Mesenchymal stem cell (in vitro differentiated cells and primary cell): ENCODE results near the gene LRFN4.

Experiments
- DNase-seq: peaks from one replicate; pipeline ENCODE4 v3.0.0-alpha.2; 2013
- H2AFZ ChIP-seq: one replicate; pipeline ENCODE4 v1.6.1; 2013; ENCODE audit warnings: low read depth, mild to moderate bottlenecking, control low read depth, inconsistent platforms, low read length, moderate library complexity
- H2AK5ac ChIP-seq: 2 replicates; pipeline ENCODE4 v1.6.1; 2013; ENCODE audit warnings: low read length, moderate library complexity, mild to moderate bottlenecking, inconsistent platforms; ENCODE audit not compliant: severe bottlenecking
- H2BK120ac ChIP-seq: one replicate; pipeline ENCODE4 v1.6.1; 2013; ENCODE audit warnings: low read depth, mild to moderate bottlenecking, inconsistent platforms, low read length, moderate library complexity
- H2BK12ac ChIP-seq, 2 experiments: one replicate each; pipeline ENCODE4 v1.6.1; 2013; ENCODE audit warnings: inconsistent platforms in 2 of 2, low read length in 2 of 2, mild to moderate bottlenecking in 2 of 2, moderate library complexity in 2 of 2, control low read depth in 1 of 2
- H2BK15ac ChIP-seq: one replicate; pipeline ENCODE4 v1.6.1; 2013; ENCODE audit warnings: mild to moderate bottlenecking, low read depth, inconsistent platforms; ENCODE audit not compliant: poor library complexity, severe bottlenecking
- H2BK5ac ChIP-seq: 2 replicates; pipeline ENCODE4 v1.6.1; 2013; ENCODE audit warnings: low read depth, mild to moderate bottlenecking, low read length, control low read depth, inconsistent platforms; ENCODE audit not compliant: poor library complexity, severe bottlenecking
- H3K14ac ChIP-seq, 2 experiments: one replicate each; pipeline ENCODE4 v1.6.1; 2013; ENCODE audit warnings: inconsistent platforms in 2 of 2, low read length in 2 of 2, control low read depth in 1 of 2, mild to moderate bottlenecking in 1 of 2, moderate library complexity in 1 of 2
- H3K18ac ChIP-seq, 2 experiments: one replicate each; pipeline ENCODE4 v1.6.1; 2013; ENCODE audit warnings: inconsistent platforms in 2 of 2, low read length in 2 of 2, control low read depth in 1 of 2, low read depth in 1 of 2, mild to moderate bottlenecking in 1 of 2
- H3K23ac ChIP-seq, 2 experiments: one replicate each; pipeline ENCODE4 v1.6.1; 2013; ENCODE audit warnings: inconsistent platforms in 2 of 2, low read length in 2 of 2, mild to moderate bottlenecking in 2 of 2, moderate library complexity in 2 of 2, control low read depth in 1 of 2
- H3K27ac ChIP-seq: 2 replicates; pipeline ENCODE4 v1.5.1; 2013; ENCODE audit warnings: mild to moderate bottlenecking, moderate library complexity, low read length, control low read depth, inconsistent platforms; ENCODE audit not compliant: poor library complexity, severe bottlenecking
- H3K27me3 ChIP-seq, 2 experiments: 2 replicates each; pipeline versions ENCODE4 v1.6.1 to v1.7.0; 2013; ENCODE audit warnings: low read length in 2 of 2, mild to moderate bottlenecking in 2 of 2, moderate library complexity in 2 of 2, control low read depth in 1 of 2, inconsistent platforms in 1 of 2; ENCODE audit not compliant: control insufficient read depth in 1 of 2, insufficient read depth in 1 of 2
- H3K36me3 ChIP-seq, 2 experiments: 2 replicates each; pipeline versions ENCODE4 v1.6.1 to v1.7.0; 2013; ENCODE audit warnings: low read length in 2 of 2, control low read depth in 1 of 2, inconsistent platforms in 1 of 2, low read depth in 1 of 2, mild to moderate bottlenecking in 1 of 2; ENCODE audit not compliant: insufficient read depth in 2 of 2, control insufficient read depth in 1 of 2
- H3K4ac ChIP-seq, 2 experiments: one replicate each; pipeline ENCODE4 v1.6.1; 2013; ENCODE audit warnings: inconsistent platforms in 2 of 2, low read length in 2 of 2, mild to moderate bottlenecking in 2 of 2, moderate library complexity in 2 of 2, control low read depth in 1 of 2, low read depth in 1 of 2
- H3K4me1 ChIP-seq: 2 replicates; pipeline ENCODE4 v1.6.1; 2013; ENCODE audit warnings: low read depth, low read length, control low read depth; ENCODE audit not compliant: control insufficient read depth, insufficient read depth
- H3K4me2 ChIP-seq: 2 replicates; pipeline ENCODE4 v1.6.1; 2013; ENCODE audit warnings: low read length, mild to moderate bottlenecking, inconsistent platforms; ENCODE audit not compliant: poor library complexity, severe bottlenecking
- H3K4me3 ChIP-seq, 2 experiments: 2 replicates each; pipeline versions ENCODE4 v1.5.1 to v1.7.0; 2013; ENCODE audit warnings: low read length in 2 of 2, mild to moderate bottlenecking in 2 of 2, control low read depth in 1 of 2, low read depth in 1 of 2; ENCODE audit not compliant: insufficient read depth in 1 of 2
- H3K79me1 ChIP-seq: replicated peaks from 2 replicates; pipeline ENCODE4 v1.6.1; 2013; ENCODE audit warnings: mild to moderate bottlenecking, control low read depth, low read length, inconsistent platforms; ENCODE audit not compliant: poor library complexity, severe bottlenecking
- H3K9ac ChIP-seq: 2 replicates; pipeline ENCODE4 v1.7.0; 2013; ENCODE audit warnings: mild to moderate bottlenecking, low read length, moderate library complexity
- H3K9me3 ChIP-seq: 2 replicates; pipeline ENCODE4 v1.7.0; 2013; ENCODE audit warnings: mild to moderate bottlenecking, low read length; ENCODE audit not compliant: control insufficient read depth
- H4K8ac ChIP-seq: one replicate; pipeline ENCODE4 v1.6.1; 2013; ENCODE audit warnings: inconsistent platforms, mild to moderate bottlenecking, low read length, moderate library complexity
- H4K91ac ChIP-seq: one replicate; pipeline ENCODE4 v1.6.1; 2013; ENCODE audit warnings: mild to moderate bottlenecking, low read length, inconsistent platforms
- WGBS: methylation state at CpG from one replicate; pipeline ENCODE4 v1.1.7; 2013; ENCODE audit warnings: mixed read lengths; 5-methylcytosine and 5-hydroxymethylcytosine counted together

Gene LRFN4

DNA sequence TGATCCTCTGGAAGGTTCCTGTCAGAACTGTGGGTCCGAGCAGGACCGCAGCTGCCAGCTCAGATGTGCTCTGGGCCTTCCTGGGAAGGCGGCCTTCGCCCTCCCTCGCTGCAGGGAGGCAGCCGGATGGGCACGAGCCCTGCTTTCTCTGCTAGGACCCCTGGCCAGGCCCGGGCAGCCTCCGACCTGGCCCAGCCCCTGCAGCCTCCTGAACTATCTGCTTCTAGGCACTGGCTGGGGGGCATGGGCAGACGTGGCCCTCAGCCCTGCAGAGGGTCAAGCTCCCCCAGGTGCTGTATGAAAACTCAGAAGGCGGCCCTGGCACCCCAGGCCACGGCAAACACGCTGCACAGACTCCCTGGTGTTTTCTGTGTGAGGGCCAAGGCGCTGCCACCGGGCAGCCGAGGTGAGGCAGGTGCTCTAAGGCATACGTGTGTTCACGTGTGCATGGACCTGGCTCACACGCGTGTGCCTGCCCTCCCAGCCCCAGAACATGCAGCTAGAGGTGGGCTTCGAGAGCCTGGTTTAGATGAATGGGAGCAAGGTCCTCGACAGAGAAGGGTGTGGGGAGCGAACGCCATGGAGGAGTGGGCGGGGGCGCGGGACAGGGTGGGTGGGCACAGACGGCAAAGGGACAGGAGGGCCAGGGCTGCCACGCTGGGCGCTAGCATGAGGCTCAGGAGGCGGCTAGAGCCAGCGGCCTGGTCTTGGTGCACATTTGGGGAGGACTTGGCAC is 4.3 kb downstream of the LRFN4 start:
- H4K8ac ChIP-seq, result no peak overlapping the region
- no peak overlapping the region for H2BK120ac ChIP-seq
- H3K27ac ChIP-seq, result no peak overlapping the region
- H3K4ac ChIP-seq, result no peak overlapping the region
- no peak overlapping the region for H3K23ac ChIP-seq
- no peak for DNase-seq
- no peak overlapping the region for H2BK5ac ChIP-seq
- H3K4me2 ChIP-seq, result no peak overlapping the region
- no peak overlapping the region for H3K14ac ChIP-seq
- no peak overlapping the region for H2AK5ac ChIP-seq
- H3K18ac ChIP-seq, result no peak overlapping the region
- peaks cover 14% of the 10 kb centered on the region for H3K79me1 ChIP-seq
- H3K9me3 ChIP-seq, result no peaks in the 10 kb centered on the region
- no peak overlapping the region for H3K4me3 ChIP-seq
- no peak overlapping the region for H2BK12ac ChIP-seq
- 96% methylated on average over 32 of the region's 32 CpGs for WGBS
- H2BK15ac ChIP-seq, result no peak overlapping the region
- H3K4me1 ChIP-seq, result peaks cover 23% of the 10 kb centered on the region
- H4K91ac ChIP-seq, result no peak overlapping the region
- H2AFZ ChIP-seq, result no peak overlapping the region
- peaks cover 0 to 71% of the 10 kb centered on the region in 2 experiments for H3K36me3 ChIP-seq
- H3K9ac ChIP-seq, result no peak overlapping the region
- no peaks in the 10 kb centered on the region for H3K27me3 ChIP-seq

DNA sequence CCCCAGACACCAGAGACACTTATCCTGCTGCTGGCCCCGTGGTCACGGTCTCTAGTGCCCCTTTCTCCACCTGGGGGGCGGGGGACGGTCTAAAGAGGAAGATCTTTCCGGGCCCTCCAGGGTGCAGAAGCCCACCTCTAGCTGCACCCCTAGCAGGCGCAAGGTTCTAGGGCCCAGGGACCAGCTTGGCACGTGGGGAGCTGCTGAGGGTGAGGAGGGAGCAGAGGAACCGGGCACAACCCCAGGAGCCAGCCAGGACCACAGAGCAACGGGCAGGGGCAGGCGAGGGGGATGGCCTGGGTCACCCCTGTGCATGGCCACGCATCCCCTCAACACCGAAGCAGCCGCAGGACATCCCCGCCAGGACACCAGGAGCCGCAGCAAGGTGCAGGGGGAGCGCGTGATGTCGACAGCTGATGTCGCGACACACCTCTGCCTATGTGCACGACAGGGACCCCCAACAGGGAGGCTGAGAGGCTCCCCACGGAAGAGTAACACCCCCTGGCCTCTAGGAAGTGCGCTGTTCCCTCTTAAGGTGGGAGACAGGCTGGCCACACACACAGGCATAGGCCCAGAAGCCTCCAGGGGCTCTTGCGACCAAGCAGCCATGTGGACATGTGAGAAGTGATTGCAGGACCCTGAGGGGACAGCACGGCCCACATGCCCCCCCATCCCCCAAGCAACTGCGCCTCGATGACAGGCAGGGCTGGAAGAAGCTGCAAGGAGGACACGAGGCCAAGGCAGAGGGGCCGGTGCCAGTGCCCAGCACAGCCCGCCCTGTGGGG is 5.1 kb downstream of the LRFN4 start:
- Histone ChIP-seq H2AFZ (no peak overlapping the region), H3K14ac (no peak overlapping the region), H2BK15ac (no peak overlapping the region), H4K91ac (no peak overlapping the region), H4K8ac (no peak overlapping the region), H3K9ac (no peak overlapping the region), H3K23ac (no peak overlapping the region), H3K4me2 (no peak overlapping the region), H2BK5ac (no peak overlapping the region), H3K4me3 (no peak overlapping the region), H3K27me3 (no peaks in the 10 kb centered on the region), H2BK12ac (no peak overlapping the region), H3K9me3 (no peaks in the 10 kb centered on the region), H3K36me3 (peaks cover 0 to 72% of the 10 kb centered on the region in 2 experiments), H3K18ac (no peak overlapping the region), H3K27ac (no peak overlapping the region), H2BK120ac (no peak overlapping the region), H2AK5ac (no peak overlapping the region), H3K79me1 (peaks cover 12% of the 10 kb centered on the region), H3K4me1 (peaks cover 24% of the 10 kb centered on the region), H3K4ac (no peak overlapping the region)
- no peak for DNase-seq
- WGBS, result 93% methylated on average over 30 of the region's 30 CpGs

DNA sequence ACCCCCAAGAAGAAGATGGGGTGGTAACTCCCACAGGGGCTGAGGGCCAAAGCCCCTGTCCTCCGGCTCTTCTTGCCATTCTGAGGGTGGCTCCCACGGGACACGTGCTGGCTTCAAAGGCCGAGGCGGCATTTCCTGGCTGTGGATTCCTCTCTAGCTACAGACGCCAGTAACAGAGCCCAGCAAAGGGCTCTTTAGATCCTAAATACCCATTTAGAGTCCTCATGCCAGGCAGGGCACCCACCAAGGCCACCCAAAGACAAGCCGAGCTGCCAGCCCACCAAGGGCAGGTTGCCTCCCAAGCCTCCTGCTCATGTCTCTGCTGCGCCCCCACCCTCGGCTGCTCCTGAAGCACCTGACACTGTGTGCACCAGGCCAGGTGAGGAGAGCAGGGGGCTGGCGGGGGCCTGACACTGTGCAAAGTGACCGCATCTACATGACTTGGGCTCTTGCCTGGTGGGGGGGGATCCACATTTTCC is 5.7 kb downstream of the LRFN4 start:
- Histone ChIP-seq H3K4me2 (no peak overlapping the region), H3K27me3 (no peaks in the 10 kb centered on the region), H2AFZ (no peak overlapping the region), H3K36me3 (peaks cover 0 to 75% of the 10 kb centered on the region in 2 experiments), H3K9me3 (no peaks in the 10 kb centered on the region), H3K18ac (no peak overlapping the region), H3K79me1 (peaks cover 12% of the 10 kb centered on the region), H3K4me3 (no peak overlapping the region), H2AK5ac (no peak overlapping the region), H3K4ac (no peak overlapping the region), H3K4me1 (peaks cover 21% of the 10 kb centered on the region), H3K27ac (no peak overlapping the region), H3K23ac (no peak overlapping the region), H2BK5ac (no peak overlapping the region), H4K91ac (no peak overlapping the region), H2BK12ac (no peak overlapping the region), H3K9ac (no peak overlapping the region), H3K14ac (no peak overlapping the region), H2BK120ac (no peak overlapping the region), H2BK15ac (no peak overlapping the region), H4K8ac (no peak overlapping the region)
- 95% methylated on average over 11 of the region's 11 CpGs for WGBS
- DNase-seq, result no peak

DNA sequence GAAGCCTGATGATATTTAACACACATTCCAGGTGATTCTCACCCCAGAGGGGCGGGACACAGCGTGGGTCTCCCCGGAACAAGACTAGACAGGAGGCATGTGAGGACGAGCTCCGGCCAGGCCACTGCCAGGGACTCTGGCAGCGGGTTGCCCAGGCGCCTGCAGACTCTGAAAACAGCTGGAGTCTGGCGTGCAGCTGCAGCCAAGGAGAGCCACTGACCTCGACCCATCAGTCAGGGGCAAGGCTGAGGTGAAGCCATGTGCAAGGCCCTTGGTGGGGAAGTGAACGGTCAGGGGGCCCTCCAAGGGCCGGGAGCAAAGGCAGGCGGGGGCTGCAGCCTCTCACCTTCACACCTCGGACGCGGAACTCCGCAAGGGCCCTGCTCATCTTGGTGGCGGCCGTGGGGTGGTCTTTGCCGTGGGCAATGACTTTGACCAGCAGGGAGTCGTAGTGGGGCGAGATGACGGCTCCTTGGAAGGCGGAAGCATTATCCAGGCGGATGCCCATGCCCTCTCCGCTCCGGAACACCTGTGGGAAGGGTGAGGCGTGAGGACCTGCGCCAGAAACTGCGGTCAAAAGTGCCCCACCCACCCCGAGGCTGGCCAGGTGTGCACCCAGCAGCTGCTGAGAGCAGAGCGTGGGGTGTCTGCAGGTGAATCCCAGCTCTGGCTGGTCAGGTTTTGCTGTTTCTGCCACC is 6.7 kb downstream of the LRFN4 start:
- Histone ChIP-seq H4K91ac (no peak overlapping the region), H3K27me3 (no peaks in the 10 kb centered on the region), H2BK15ac (no peak overlapping the region), H3K27ac (no peak overlapping the region), H2BK120ac (no peak overlapping the region), H3K36me3 (peaks cover 4 to 69% of the 10 kb centered on the region in 2 experiments), H3K4me3 (no peak overlapping the region), H2AFZ (no peak overlapping the region), H3K4me2 (no peak overlapping the region), H2AK5ac (no peak overlapping the region), H3K79me1 (peaks cover 8% of the 10 kb centered on the region), H2BK12ac (no peak overlapping the region), H3K18ac (no peak overlapping the region), H3K23ac (no peak overlapping the region), H3K9me3 (no peaks in the 10 kb centered on the region), H3K4me1 (peaks cover 12% of the 10 kb centered on the region), H2BK5ac (no peak overlapping the region), H3K9ac (no peak overlapping the region), H3K4ac (no peak overlapping the region), H4K8ac (no peak overlapping the region), H3K14ac (no peak overlapping the region)
- 93% methylated on average over 31 of the region's 31 CpGs for WGBS
- no peak for DNase-seq
